Stimulated activated CD4-positive, alpha-beta T cell treated with anti-CD3 and anti-CD28 coated beads, TNF-alpha, amount 100 ng/mL, for 4 hours (primary cell): ENCODE data around the gene HMGCS1.
A peak's percentile ranks its signal among the peaks of the same experiment; 100 is the strongest.
"Not testable (repeated sequence)": the region's sequence is repeated elsewhere in the genome, so short reads cannot be mapped to it uniquely, and the experiment has no call there.

ENCODE experiments used
- DNase-seq, 3 experiments: peaks; one replicate each; pipeline ENCODE4 v3.0.0-alpha.2; 2020; ENCODE audit warnings: low read depth in 3 of 3

Gene HMGCS1

DNA sequence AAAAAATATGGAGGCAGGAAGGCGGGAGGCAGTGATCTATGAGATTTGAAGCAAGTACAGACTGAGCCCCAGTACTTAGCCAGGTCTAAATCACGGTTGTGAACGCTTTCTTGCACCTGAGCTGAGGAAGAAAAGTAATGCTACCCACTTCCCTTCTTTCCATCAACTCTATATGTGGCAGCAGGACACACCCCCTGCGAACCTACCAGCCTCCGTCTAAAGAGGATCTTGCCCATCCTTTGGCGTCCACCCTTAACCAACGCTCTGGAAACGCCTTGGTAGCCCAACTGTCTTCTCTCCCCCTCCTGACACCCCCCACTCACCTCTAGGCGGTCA lies 545 bp downstream of the HMGCS1 start:
- DNase-seq = peak in 1 of 3 experiments; percentile 21

- no peak for DNase-seq
These were observed 1.0 kb downstream of the HMGCS1 start for GRCh38 chr5:43312076-43312661.

GRCh38 chr5:43309637-43310036 lies 3.6 kb downstream of the HMGCS1 start:
- no peak for DNase-seq

DNA sequence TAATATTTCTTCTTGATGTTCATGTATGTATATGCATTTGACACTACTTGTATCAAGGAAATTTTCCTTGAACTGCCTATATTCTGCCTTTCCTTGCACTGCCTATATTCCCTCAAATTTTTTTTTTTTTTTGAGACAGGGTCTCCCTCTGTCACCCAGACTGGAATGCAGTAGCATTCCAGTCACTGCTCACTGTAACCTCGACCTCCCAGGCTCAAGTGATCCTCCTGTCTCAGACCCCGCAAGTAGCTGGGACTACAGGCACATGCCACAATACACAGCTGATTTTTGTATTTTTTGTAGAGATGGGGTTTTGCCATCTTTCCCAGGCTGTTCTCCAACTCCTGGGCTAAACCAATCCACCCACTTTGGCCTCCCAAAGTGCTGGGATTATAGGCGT lies 4.1 kb downstream of the HMGCS1 start:
- no peak for DNase-seq

DNA sequence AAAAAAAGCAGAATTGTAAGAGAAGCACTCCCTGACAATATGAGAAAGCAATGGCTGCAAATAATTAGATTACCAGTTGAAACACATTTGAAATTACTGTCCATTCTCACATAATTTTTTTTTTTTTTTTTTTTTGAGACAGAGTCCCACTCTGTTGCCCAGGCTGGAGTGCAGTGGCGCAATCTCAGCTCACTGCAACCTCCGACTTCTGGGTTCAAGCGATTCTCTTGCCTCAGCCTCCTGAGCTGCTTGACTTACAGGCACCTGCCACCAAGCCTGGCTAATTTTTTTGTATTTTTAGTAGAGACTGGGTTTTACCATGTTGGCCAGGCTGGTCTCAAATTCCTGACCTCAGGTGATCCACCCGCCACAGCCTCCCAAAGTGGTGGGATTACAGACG lies 6.3 kb downstream of the HMGCS1 start:
- not testable (repeated sequence) for DNase-seq

- no peak for DNase-seq
These were observed 7.2 kb downstream of the HMGCS1 start for GRCh38 chr5:43305948-43306565.

GRCh38 chr5:43304525-43304924 lies 8.7 kb downstream of the HMGCS1 start:
- DNase-seq = no peak

DNA sequence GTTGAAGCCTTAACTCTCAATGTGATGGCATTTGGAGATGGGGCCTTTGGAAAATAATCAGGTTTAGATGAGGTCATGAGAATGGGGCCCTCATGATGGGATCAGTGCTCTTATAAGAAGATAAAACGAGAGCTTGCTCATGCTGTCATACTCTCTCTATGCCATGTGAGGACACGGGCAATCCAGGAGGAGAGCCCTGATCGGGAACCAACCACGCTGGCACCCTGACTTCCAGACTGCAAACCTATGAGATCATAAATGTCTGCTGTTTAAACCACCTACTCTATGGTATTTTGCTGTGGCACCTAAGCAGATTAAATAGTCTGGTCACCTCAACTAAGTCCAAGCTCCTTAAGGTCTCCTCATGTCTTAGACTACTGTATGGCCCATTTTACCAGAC lies 10.0 kb downstream of the HMGCS1 start:
- no peak for DNase-seq

GRCh38 chr5:43302481-43302880 lies 10.7 kb downstream of the HMGCS1 start:
- DNase-seq = no peak

DNA sequence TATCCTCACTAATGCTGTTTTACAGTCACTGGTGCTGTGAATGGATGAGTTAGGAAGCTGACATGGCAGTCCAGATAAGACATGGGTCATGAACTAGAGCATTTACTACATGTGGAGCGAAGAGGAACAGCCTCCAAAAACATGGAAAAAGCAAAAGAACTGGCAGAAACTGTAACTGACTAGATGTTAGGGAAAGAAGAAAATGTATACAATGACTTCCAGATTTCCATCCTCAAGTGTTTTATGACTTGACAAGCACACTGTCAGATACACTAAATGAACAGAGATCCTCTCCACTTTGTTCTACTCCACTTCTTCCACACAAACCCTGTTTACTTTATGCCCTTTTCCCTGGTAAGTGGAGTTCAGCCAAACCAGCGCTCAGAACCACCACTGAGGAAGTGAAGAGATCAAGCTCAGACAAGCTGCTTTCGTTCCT lies 11.5 kb downstream of the HMGCS1 start:
- no peak for DNase-seq

DNA sequence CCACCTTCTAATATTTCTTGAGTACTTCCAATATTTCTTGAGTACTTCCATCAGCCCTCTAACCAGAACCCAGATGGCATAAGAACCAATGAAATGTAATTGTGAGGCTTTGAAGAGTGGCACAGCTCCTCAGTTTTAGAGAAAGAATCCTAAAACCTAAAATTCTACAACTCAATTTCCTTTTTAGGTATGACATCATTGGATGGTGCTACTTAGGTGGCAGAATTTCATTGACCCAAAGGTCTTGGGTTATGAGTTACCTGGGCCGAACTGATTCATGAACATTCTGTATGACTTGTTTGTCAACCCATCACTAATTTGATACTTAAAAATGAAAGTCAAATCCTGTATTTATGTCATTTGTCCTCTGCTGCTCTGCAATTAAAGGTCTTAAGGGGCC lies 13.1 kb downstream of the HMGCS1 start:
- DNase-seq = no peak

DNA sequence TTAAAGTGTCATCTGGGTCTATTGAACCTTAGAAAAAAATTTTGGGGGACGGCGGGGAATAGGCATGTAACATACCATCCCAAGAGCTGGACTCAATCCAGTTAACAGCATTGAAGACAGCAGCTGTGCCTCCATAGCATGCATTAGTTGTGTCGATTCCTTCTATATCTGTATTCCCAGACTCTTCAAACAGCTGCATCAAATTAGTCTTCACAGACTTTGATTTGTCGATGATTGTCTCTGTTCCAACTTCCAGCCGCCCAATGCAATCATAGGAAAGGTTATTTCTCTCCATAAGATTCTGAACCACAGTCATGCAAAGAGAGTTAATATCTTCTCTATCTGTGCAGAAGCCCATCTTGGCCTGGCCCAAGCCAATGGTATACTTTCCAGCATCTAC lies 14.8 kb downstream of the HMGCS1 start:
- DNase-seq = no peak

GRCh38 chr5:43296835-43297234 lies 16.4 kb downstream of the HMGCS1 start:
- no peak for DNase-seq

DNA sequence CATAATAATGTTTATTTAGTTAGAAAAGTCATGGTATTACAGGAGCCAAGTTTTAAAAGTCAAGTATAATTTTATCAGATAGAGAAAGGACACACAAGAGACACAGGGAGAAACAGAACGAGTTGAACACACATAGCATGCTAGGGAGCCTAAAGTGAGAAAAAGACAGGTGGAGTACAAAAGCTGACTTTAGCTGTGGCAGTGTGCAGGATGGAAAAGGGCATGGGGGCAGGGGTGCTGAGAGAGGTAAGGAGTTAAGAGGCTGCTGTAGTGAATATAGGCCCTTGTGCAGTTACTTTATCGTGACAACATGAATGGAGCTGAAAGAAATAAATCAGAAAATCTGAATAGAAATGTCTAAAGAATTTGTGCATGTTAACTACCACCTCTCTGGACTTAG lies 18.0 kb downstream of the HMGCS1 start:
- no peak for DNase-seq

DNA sequence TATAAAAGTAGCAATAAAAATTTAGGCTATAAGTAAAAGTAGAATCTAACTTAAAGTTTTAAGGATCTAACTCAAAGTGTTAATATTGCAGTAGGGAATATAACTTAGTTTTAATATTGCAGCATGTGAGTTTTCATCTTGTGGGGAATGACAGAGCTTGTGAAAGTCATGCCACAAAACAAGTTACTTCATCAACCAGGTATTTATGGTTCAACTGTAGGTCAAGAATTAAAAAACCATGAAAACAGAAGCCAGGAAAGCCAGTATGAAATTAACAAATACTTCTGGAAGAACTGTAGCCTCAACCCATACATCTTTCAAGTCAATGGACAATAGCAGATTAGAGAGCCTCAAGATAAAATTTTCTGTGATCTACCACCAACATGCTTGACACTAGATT lies 19.0 kb downstream of the HMGCS1 start:
- no peak for DNase-seq

GRCh38 chr5:43290726-43291125 lies 22.5 kb downstream of the HMGCS1 start:
- no peak for DNase-seq

GRCh38 chr5:43288269-43288831 lies 24.9 kb downstream of the HMGCS1 start:
- no peak for DNase-seq

GRCh38 chr5:43287493-43287892 lies 25.7 kb downstream of the HMGCS1 start:
- DNase-seq = no peak

DNA sequence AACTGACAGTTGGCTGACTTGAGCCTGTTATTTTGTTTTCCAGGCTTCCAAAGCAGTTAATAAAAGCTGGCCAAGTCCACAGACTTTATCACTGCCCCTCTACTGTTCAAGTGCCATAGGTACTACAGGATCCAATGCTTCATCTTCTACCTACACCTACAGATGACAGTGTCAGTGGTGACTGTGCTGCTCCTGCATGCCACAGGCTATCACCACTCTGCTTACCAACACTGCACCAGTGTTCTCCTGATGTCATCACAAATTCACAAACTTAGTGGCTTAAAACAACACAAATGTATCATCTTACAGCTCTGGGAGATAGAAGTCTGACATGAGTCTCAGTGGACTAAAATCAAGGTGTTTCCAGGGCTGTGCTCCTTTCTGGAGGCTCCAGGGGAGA lies 26.6 kb downstream of the HMGCS1 start:
- DNase-seq = no peak

DNA sequence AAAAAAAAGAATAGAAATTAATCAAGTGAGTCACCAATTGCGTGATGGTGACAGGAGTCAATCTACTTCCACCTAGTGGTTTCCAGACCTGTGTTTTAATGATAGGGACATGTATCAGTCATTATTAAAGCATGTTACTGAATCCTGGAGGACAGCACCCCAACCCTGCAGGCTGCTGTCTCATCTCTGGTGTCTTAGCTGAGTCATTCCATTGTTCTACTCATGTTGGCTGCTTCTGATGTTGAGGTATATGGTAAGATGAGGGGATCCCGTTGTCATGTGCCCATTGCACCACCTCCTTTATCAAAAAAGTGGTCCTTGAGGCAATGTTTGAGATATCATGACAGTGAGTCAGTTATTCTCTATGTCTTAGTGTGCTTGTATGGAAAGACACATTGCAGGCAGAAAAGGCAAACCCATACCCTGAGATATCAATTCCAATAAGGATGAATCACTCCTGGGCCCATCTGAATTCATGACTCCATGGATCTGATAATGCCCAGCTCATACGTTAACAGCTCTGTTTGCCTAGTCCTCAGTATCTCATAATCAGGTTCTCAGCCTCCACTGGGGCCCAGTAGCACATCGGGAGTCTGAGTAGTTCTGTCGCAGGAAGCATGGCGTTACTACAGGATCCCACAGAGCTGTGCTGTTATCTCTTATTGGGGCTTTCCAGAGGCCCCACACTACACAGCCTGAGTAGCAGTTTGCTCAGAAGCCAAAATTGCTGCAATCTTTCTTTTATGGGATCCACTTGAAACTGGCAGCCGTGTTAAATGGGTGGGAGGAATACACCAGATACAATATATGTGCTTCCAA lies 31.2 kb downstream of the HMGCS1 start:
- DNase-seq = no peak

GRCh38 chr5:43279548-43280274 lies 33.5 kb downstream of the HMGCS1 start:
- no peak for DNase-seq

DNA sequence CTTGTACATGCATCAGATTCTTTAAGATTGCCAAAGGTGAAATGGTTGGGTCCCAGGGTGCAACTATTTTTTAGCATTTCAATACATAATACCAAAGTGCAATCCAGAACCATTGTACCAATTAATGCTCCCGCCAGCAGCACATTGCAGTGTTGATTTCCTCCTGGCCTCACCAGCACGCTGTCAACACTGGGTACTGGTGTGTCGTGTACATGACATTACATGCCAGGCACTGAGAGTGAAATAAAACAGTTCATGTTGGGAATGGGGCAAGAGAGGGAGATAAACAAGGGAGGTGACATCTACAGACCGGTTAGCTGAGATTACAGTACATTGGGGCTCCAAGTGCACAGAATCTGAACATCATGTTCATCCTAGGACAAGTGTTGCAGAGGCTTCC lies 37.8 kb downstream of the HMGCS1 start:
- DNase-seq = no peak
